GM19467 (cell line): ENCODE data around the gene TKTL1.
"Not testable (repeated sequence)": the region's sequence is repeated elsewhere in the genome, so short reads cannot be mapped to it uniquely, and the experiment has no call there.

Experiments
- ATAC-seq: cut with Tn5 transposase; IDR thresholded peaks from one replicate; pipeline ENCODE4 v1.9.1; 2021; ENCODE audit warnings: mild to moderate bottlenecking, moderate library complexity; ENCODE audit not compliant: unreplicated experiment

Gene TKTL1, protein sequence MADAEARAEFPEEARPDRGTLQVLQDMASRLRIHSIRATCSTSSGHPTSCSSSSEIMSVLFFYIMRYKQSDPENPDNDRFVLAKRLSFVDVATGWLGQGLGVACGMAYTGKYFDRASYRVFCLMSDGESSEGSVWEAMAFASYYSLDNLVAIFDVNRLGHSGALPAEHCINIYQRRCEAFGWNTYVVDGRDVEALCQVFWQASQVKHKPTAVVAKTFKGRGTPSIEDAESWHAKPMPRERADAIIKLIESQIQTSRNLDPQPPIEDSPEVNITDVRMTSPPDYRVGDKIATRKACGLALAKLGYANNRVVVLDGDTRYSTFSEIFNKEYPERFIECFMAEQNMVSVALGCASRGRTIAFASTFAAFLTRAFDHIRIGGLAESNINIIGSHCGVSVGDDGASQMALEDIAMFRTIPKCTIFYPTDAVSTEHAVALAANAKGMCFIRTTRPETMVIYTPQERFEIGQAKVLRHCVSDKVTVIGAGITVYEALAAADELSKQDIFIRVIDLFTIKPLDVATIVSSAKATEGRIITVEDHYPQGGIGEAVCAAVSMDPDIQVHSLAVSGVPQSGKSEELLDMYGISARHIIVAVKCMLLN

DNA sequence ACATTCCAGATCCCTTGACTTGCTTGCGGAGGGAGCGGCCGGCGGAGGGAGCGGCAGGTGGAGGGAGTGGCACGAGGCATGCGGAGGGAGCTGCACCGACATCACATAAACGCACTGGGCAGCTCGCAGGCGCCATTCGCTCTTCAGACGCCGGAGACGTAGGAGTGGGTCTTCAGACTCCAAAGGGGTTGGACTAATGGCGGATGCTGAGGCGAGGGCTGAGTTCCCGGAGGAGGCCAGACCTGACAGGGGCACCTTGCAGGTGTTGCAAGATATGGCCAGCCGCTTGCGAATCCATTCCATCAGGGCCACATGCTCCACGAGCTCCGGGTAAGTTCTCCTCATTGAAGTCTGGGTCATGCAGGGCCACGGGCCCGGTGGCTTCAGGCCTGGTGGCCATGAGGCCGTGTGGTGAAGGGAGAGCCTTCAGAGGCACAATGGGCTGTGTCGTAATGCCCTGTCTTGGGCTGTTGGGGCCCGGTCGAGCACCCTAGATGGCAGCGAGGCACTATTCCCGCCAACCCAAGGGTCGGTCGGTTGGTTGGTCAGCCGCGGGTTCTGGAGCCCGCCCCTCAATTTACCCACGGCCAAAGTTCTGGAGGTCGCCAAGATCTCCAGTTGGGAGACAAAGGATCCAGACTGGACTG lies at the start of gene TKTL1:
TSS of gene TKTL1 (plus strand) at position 132 of the 647 bp plus-strand sequence. CDS start at position 197, 65 bp downstream.
- ATAC-seq, result no peak

DNA sequence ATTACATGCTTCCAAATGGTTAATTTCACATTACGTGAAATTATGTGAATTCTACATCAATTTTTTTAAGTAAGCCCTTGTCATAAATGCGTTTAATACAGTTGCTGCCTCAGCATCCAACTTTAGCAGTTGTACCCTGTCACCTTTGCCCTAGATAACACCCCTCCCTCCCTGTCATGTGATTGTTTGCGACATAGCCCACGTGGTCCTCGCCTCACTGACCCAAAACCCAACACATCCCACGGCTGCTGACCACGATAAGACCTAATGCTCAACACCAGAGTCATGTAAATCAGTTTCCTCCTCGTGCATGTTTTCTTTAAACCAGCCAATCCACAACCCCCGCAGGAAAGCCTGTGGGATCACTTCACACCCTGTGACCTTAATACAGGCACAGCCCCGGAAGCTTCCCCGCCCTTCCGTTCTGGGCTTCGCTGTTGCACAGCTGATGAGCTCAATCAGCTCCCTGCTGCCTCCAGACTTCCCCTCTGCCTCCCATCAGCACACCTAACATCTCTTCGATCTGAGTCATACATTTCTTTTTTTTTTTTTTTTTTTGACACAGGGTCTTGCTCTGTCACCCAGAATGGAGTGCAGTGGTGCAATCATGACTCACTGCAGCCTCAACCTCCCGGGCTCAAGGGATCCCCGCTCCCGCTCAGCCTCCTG lies 48.1 kb upstream of the TKTL1 start:
- peak; percentile 84 for ATAC-seq

DNA sequence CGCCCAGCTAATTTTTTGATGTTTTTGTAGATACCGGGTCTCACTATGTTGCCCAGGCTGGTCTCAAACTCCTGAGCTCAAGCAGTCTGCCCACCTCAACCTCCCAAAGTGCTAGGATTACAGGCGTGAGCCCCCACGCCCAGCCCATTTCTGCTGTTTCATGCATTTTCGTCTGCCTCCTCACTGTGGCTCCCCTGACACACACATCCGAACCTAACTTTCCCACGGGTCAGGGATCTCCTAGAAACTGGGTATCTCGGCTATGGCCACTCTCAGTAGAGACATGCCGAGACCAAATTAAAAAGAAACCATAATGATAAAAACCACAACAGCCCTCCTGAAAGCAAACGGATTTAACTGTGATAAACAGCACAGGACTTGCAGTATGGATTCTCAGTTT lies 47.5 kb upstream of the TKTL1 start:
- ATAC-seq, result not testable (repeated sequence)

DNA sequence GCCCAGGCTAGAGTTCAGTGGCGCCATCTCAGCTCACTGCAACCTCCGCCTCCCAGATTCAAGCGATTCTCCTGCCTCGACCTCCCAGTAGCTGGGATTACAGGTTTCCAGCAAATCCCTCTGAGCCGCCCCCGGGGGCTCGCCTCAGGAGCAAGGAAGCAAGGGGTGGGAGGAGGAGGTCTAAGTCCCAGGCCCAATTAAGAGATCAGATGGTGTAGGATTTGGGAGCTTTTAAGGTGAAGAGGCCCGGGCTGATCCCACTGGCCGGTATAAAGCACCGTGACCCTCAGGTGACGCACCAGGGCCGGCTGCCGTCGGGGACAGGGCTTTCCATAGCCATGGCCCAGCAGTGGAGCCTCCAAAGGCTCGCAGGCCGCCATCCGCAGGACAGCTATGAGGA lies 38.3 kb upstream of the TKTL1 start, which contains the start of gene OPN1MW3:
TSS of gene OPN1MW3 (plus strand) at position 301 of the 400 bp plus-strand sequence. CDS start at position 339, 38 bp downstream.
- ATAC-seq, result not testable (repeated sequence)

DNA sequence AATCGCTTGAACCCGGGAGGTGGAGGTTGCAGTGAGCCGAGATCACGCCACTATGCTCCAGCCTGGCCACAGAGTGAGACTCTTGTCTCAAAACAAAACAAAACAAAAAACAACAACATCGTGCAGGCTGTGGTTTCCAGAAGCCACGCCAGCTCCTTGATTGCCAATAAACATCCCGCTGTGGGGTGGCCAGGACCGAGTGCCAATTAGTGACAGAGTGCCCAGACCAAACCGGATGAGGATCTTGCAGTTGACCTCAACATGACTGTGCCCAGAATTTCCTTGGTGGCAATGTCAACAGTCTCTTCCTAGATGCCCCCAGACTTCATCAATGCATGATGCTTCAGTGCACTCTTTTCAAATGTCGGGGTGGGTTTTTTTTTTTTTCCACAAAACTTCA lies 36.9 kb upstream of the TKTL1 start:
- ATAC-seq, result not testable (repeated sequence)

DNA sequence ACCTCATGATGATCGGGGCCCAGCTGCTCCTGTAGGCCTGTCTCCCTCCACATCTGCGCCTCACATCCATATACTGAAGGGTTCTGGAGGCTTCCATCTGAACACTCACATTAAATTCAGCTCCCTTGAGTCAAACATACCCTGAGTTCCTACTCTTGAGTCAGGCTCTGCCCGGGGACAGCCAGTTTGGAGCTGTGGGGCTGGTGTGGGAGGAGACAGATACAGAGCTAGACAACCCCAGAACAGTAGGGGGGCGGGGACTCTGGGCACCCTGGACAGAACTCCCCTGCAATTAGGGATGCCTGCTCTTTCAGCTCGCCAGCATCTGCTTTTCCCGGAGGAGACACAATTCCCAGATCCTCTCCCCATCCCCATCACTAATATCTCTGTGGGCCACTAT lies 32.5 kb upstream of the TKTL1 start:
- not testable (repeated sequence) for ATAC-seq

DNA sequence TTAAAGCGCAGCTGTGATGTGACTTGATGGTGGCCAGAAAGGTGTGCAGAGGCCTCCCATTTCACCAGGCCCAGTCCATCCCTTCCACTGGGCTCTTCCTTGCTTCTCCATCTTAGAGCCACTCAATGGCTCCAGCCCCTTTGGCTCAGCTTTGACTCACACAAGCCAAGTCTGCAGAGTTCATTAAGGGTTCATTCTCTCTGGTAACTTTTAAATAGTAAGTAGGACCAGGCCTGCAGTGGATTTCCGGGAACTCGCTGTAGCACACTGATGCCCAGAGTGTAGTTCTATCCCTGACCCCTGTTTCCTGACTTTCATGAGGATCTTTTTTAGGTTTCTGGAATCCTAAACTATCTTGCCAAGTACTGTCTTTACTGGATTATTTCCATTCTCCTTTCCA lies 26.4 kb upstream of the TKTL1 start:
- ATAC-seq, result not testable (repeated sequence)

DNA sequence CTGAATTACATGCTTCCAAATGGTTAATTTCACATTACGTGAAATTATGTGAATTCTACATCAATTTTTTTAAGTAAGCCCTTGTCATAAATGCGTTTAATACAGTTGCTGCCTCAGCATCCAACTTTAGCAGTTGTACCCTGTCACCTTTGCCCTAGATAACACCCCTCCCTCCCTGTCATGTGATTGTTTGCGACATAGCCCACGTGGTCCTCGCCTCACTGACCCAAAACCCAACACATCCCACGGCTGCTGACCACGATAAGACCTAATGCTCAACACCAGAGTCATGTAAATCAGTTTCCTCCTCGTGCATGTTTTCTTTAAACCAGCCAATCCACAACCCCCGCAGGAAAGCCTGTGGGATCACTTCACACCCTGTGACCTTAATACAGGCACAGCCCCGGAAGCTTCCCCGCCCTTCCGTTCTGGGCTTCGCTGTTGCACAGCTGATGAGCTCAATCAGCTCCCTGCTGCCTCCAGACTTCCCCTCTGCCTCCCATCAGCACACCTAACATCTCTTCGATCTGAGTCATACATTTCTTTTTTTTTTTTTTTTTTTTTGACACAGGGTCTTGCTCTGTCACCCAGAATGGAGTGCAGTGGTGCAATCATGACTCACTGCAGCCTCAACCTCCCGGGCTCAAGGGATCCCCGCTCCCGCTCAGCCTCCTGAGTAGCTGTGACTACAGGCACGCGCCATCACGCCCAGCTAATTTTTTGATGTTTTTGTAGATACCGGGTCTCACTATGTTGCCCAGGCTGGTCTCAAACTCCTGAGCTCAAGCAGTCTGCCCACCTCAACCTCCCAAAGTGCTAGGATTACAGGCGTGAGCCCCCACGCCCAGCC lies 10.9 kb upstream of the TKTL1 start:
- not testable (repeated sequence) for ATAC-seq

DNA sequence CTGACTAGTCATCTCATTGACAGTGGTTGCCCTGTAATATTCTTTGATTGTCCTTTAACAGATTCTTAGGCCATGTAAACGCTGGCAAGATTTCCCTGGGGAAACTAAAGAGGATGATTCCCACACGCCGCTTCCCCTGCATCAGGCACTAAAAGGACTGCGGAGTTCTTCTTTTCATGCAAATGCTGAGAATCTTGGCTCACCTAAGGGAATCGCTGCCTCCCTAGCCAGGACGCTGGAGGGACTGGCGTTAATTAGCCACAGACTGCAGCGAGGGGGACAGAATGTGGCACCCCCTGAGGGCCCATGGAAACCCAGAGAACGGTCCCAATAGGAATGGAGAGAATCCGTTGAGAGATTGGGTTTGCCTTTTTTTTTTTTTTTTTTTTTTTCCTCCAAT lies 9.2 kb upstream of the TKTL1 start:
- not testable (repeated sequence) for ATAC-seq

DNA sequence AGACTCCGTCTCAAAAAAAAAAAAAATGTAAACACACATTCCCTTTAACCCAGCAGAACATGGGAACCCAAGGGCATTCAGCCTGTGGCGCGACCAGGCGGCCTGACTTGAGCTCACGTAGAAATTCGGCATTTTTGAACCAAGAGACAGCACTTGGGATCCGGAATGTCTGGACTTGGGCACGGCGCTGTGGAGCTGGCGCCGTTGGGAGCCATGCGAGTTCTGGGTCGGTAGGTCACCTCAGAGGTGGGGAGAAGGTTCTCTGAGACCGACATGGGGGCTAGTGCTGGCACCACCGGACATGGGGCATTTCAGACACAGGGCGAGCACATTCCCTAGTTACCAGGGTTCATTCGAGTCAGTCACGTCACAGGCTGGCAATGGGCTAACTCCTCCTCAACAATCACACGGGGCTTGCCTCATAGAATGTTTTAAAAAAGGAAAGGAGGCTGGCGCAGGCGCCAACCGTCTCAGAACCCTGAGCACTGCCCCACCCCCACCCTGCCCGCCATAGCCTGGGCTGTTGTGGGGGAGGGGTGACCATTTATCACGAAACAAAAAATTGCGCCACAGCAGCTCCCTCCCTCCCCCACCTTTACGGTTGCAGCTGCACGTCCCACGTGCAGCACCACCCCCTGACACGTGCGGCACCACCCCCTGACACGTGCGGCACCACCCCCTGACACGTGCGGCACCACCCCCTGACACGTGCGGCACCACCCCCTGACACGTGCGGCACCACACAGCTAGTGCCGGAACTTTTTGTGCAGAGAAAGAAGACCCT lies 612 bp upstream of the TKTL1 start, which contains the start of gene TEX28:
TSS of gene TEX28 (minus strand) at position 334 of the 784 bp plus-strand sequence. CDS start 3,007 bp downstream, outside the sequence.
- ATAC-seq, result no peak

DNA sequence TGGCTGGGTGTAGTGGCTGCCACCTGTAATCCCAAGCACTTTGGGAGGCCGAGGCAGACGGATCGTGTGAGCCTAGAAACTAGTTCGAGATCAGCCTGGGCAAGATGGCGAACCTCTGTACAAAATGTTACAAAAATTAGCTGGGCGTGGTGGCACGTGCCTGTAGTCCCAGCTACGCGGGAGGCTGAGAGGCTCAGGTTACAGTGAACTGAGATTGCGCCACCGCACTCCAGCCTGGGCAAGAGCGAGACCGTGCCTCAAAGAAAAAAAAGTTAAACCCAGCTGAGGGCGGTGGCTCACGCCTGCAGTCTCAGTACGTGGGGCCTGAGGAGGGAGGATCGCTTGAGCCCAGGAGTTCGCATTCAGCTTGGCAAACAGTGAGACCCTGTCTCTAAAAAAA lies 1.1 kb downstream of the TKTL1 start:
- no peak for ATAC-seq

DNA sequence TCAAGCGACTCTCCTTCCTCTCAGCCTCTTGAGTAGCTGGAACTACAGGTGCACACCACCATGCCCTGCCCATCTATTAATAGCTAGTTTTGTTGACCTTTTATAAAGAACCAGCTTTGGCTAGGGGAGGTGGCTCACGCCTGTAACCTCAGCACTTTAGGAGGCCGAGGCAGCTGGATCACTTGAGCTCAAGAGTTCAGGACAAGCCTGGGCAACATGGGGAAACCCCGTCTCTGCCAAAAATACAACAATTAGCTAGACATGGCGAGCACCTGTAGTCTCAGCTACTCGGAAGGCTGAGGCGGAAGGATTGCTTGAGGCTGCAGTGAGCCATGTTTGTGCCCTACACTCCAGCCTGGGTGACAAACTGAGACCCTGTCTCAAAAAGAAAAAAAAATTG lies 2.7 kb downstream of the TKTL1 start:
- no peak for ATAC-seq

DNA sequence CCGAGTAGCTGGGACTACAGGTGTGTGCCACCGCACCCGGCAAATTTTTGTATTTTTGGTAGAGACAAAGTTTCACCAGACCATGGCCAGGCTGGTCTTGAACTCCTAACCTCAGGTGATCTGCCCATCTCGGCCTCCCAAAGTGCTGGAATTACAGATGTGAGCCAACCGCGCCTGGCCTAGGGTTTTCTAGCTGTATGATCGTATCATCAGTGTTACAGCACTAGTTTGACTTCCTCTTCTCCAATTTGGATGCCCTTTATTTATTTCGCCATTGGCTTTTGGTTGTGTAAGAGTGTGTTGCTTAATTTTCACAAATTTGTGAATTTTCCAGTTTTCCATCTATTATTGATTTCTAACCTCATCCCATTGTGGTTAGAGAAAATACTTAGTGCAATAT lies 5.2 kb downstream of the TKTL1 start:
- no peak for ATAC-seq

DNA sequence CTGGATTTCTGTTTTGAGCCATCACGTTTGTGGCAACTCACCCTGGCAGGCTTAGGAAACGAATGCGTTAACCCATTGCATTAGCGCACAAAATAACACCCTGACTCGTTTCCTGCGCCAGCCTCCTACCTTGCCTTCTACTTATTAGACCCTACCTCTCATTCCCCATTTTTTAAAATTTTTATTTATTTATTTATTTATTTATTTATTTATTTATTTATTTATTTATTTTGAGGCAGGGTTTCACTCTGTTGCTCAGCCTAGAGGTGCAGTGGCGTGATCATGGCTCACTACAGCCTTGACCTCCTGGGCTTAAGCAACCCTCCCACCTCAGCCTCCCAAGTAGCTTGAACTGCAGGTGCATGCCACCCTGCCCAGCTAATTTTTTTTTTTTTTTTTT lies 7.4 kb downstream of the TKTL1 start:
- not testable (repeated sequence) for ATAC-seq

DNA sequence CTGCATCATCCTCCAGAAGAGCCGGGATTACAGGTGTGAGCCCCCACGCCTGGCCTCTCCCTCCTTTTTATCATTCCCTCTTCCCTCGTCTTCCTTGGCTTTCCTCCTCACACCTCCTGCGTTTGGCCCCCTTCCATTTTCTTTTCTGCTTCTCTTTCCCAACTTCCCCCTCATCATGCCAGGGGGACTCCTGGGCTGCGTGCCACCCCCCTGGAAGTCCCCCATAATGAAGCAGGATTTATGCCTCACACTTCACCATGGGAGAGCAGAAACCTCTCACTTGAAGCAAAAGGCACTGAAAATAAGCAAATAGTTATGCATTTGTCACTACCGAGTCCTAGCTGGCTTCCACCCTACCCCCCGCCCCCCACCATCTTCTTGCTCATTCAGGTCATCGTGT lies 7.9 kb downstream of the TKTL1 start:
- ATAC-seq, result no peak

DNA sequence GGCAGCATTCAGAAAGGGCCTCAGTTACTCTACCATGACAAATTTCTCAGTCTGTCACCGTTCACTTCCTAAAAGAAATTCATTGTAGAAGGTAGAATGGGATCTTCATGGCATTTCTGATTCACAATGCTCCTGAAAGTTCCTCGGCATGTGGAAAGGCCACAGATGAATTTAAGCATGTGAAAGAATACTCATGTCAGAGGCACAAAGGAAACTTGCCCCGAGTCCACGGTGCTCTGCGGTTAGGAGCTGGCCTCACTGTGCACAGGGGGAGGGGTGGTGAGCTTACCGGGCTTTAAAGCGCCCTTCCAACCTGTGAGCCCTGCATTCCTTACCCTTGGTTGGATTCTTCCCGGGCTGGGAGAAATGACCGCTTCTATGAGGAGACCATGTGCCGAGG lies 9.3 kb downstream of the TKTL1 start:
- ATAC-seq, result no peak

DNA sequence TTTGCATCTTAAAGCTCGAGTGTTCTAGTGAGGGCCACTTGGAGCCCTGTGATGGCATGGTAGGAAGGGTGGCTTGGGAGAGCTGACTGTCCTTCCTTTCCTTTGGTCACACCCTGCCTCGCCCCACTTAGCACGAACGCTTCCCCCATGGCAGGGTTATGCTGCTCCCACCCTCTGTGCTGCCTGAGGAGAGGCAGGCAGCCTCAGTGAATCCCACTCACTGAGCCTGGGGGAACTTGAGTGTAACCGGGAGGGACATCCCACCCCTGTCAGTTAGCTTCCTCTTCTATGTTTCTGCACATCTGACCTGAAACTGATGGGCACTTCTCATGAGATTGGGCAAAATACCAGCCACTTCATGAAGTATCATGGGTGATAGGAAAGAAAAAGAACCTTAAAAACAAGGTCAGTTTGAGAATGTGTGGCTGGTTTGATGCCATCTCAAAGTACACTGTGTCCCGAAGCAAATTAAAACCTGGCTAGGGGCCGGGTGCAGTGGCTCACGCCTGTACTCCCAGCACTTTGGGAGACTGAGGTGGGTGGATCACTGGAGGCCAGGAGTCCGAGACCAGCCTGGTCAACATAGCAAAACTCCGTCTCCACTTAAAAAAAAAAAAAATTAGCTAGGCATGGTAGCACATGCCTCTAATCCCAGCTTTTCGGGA lies 10.1 kb downstream of the TKTL1 start:
- no peak for ATAC-seq

DNA sequence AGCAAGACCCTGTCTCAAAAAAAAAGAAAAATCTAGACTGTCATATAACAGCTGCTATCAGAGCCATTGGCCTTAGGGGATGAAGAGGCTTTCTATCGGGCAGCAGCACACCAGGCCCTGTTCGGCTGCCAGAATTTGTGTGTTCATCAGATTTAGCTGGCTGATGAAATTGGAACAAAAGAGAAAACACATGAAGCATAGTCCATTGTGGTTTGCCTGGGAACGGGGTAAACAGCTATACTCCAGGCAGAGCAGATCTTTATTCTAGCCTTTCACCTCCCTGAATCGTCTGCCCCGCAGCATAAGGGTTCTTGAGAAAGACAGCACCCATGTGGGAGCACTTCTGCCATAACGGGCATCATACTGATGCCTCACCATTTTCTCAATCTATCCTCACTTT lies 11.6 kb downstream of the TKTL1 start:
- ATAC-seq, result no peak
